DMS 273 treated with DMSO at 0.1 percent for 48 hours (cell line): ENCODE data around the gene PPM1B.
"Not testable (repeated sequence)": the region's sequence is repeated elsewhere in the genome, so short reads cannot be mapped to it uniquely, and the experiment has no call there.

Experiments used
- DNase-seq: peaks from one replicate; lab custom pipeline; 2025; lab: John Stamatoyannopoulos, UW

The PPM1B gene

GRCh38 chr2:44250376-44250775 is 81.7 kb downstream of the PPM1B start:
- no peak for DNase-seq

DNA sequence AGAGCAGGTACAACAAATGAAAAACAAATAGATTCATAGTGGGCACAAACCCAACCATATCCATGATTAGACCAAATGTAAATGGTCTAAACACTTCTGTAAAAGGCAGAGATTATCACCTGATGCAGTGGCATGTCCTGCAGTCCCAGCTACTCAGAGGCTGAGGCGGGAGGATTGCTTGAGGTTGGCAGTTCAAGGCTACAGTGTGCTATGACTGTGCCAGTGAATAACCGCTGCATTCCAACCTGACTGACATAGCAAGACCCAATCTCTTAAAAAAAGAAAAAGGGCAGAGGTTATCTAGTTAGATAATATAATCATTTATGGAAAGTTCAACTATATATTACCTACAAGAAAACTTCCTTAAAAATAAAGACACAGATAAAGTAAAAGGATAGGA is 85.3 kb downstream of the PPM1B start:
- no peak for DNase-seq

DNA sequence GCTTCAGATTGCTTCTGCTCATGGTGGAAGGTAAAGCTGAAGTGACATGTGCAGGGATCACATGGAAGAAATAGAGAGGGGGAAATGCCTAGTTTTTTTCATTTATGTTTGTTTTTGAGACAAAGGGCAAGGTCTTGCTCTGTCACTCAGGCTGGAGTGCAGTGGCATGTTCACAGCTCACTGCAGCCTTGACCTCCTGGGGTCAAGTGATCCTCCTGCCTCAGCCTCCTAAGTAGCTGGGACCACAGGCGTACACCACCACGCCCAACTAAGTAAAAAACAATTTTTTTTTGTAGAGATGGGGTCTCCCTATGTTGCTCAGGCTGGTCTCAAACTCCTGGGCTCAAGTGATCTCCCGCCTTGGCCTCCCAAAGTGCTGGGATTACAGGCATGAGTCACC is 87.0 kb downstream of the PPM1B start:
- not testable (repeated sequence) for DNase-seq

- not testable (repeated sequence) for DNase-seq
Observed at GRCh38 chr2:44257802-44258201, 89.1 kb downstream of the PPM1B start.

- DNase-seq = no peak
Observed at GRCh38 chr2:44267269-44267795, 98.7 kb downstream of the PPM1B start.

DNA sequence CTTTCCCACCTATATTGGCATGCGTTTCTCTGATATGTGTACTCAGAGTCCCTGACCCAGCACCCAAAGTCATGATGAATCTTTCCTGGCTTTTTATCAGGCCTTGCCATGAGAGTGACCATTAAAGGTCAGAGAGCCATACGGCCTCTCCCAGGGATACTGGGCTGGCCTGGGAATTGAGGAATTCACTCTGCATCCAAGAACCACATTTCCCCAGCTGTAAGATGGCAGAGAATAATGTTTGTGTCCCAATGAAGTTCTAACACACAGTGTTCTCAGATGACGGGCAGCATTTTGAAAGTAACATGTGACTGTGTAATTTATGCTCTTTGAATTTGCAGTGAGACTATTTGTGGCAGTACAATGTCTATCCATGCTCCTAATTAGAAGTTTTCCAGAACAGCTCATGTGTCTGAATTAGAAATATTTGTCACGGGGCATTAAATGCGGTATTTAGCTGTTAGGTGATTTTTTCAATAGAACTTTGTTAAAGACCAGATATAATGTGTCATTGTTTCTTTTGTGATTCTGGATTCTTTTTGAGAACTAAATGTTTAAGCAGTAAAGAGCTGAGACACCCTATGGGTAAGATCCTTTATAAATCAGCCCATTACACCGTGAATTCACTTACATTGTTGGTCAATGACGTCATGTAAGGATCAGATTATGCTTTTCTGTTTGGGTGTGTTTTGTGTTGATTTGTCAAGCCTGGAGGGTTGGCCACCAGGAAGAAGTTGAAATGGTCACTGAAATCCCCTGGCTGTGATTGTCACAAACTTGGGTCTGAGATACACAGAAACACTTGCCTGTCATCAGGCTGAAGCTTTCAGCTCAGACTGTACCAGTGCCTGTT is 99.3 kb downstream of the PPM1B start:
- DNase-seq = no peak

- no peak for DNase-seq
Observed at GRCh38 chr2:44269831-44270230, 101.2 kb downstream of the PPM1B start.

GRCh38 chr2:44271296-44271695 is 102.6 kb downstream of the PPM1B start:
- DNase-seq = no peak

DNA sequence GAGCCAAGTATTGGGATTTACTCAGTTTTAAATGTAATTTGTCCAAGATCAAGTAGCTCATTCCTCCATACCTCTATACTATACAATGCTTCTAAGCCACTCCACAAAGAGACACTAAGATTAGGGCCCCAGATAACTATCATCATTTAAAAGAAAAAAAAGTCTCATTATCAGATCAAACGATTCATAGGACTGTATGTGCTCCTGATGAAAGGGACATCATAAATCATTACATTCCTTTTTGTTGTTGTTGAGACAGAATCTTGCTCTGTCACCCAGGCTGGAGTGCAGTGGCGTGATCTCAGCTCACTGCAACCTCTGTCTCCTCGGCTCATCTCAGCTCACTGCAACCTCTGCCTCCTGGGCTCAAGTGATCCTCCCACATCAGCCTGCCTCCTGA is 104.4 kb downstream of the PPM1B start:
- DNase-seq = no peak

DNA sequence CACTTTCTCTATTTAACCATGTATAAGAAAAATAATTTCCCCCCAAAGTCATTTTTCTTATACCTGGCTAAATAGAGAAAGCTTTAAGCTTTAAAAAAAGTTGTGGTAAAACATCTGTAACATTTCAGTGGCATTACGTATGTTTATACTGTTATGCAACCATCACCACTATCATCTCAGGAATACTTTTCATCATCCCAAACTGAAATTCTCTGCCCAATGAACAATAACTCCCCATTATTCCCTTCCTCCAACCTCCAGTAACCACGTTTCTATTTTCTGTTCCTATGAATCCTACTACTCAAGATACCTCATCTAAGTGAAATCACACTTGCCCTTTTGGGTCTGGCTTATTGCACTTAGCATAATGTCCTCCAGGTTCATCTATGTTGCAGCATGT is 104.9 kb downstream of the PPM1B start:
- DNase-seq = no peak

DNA sequence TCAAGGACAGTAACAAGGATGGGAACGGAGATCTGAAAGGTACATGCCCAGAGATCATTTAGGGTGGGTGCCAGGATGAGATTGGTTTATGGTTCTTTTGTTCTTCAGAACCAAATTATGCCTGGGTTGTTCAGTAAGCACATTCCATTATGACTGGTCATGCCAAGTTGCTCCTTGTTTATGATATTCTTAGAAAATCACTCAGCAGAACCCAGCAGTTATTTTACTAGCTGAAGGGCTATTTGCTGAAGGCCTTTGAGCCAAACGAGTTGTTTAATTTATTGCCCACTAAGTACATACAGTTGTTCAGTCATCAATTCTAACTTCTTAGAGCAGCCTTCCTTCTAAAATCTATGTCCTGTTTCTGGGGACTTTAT is 107.2 kb downstream of the PPM1B start:
- no peak for DNase-seq

- no peak for DNase-seq
Observed at GRCh38 chr2:44277541-44277940, 108.9 kb downstream of the PPM1B start.

GRCh38 chr2:44280869-44281268 is 112.2 kb downstream of the PPM1B start:
- no peak for DNase-seq
